Brain pericyte (primary cell): Measurements from ENCODE around the gene CCDC14.
"Not testable (repeated sequence)": the region's sequence is repeated elsewhere in the genome, so short reads cannot be mapped to it uniquely, and the experiment has no call there.

ENCODE experiments used
- DNase-seq: peaks from one replicate; pipeline ENCODE4 v3.0.0-alpha.2; 2012; ENCODE audit warnings: low read depth, low spot score

CCDC14 gene

DNA sequence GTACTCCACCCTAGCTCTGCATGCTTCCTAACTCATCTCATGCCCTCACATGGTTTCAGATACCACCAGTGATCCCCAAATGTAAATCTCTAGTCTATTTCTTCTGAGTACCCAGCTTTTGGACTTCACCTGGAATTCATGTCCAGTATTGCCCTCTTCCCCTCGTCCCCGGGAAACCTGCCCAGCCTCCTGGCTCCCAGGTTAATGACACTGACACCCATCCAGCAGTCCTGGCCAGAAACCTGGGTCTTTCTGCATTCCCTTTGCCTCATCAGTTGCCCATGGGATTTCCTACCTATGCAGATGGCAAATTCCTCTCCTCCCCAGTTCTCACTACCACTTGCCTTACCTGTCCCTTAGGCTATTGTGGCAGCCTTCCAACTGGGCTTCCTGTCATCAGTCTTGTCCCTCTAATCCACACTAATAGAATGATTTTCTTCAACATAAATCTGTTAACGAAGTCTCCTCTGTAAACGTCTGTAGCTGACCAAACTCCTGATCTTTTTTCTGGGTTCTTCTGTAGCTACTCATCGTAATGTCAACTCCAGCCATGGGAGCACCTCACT is 61.6 kb downstream of the CCDC14 start:
- no peak for DNase-seq

DNA sequence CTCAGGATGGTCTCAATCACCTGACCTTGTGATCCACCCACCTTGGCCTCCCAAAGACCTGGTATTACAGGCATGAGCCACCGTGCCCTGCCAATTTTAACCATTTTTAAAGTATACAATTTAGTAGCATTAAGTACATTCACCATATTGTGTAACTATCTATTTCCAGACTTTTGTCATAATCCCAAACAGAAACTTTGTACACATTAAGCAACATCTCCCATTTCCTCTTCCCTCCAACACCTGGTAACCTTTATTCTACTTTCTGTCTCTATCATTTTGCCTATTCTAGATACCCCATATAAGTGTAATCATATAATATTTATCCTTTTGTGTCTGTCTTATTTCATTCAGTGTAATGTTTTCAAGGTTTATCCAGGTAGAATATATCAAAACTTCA is 68.0 kb downstream of the CCDC14 start:
- no peak for DNase-seq

DNA sequence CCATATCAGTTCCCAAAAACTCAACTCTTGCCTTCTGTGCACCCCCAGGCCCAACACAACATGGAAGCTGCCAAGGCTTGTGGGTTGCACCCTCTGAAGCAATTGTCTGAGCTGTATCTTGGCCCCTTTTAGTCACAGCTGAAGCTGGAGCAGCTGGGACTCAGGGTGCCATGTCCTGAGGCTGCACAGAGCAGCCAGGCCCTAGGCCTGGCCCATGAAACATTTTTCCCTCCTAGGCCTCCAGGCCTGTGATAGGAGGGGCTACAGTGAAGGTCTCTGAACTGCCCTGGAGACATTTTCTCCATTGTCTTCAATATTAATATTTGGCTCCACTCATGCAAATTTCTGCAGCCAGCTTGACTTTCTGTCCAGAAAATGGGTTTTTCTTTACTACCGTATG is 68.8 kb downstream of the CCDC14 start:
- no peak for DNase-seq

DNA sequence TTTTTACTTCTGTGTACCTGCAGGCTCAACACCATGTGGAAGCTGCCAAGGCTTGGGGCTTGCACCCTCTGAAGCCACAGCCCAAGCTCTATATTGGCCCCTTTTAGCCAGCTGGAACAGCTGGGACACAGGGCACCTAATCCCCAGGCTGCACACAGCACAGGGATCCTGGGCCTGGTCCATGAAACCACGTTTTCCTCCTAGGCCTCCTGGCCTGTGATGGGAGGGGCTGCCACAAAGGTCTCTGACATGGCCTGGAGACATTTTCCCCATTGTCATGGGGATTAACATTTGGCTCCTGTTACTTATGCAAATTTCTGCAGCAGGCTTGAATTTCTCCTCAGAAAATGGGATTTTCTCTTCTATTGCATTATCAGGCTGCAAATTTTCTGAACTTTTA is 70.0 kb downstream of the CCDC14 start:
- DNase-seq = not testable (repeated sequence)

DNA sequence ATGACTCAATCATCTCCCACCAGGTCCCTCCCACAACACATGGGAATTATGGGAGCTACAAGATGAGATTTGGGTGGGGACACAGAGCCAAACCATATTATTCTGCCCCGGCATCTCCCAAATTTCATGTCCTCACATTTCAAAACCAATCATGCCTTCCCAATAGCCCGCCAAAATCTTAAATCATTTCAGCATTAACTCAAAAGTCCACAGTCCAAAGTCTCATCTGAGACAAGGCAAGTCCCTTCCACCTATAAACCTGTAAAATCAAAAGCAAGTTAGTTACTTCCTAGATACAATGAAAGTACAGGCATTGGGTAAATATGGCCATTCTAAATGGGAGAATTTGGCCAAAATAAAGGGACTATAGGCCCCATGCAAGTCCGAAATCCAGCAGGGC is 70.9 kb downstream of the CCDC14 start:
- DNase-seq = not testable (repeated sequence)

DNA sequence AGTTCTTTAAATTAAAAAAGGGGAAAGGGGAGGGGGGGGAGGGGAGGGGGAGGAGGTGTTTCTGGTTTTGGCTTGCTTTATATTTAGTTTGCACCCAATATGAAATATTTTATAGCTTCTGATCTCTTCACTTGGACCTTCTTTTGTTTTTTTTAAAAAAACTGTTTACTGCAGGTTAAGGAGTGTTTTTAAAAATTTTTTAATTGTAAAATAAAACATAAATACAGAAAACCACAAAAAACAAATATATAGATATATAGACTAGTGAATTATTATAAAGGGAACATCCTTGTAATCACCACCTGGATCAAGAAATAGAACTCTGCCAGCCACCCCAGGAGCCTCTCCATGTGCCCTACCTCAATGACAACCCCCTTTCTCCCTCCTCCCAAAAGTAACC is 76.0 kb downstream of the CCDC14 start:
- no peak for DNase-seq

DNA sequence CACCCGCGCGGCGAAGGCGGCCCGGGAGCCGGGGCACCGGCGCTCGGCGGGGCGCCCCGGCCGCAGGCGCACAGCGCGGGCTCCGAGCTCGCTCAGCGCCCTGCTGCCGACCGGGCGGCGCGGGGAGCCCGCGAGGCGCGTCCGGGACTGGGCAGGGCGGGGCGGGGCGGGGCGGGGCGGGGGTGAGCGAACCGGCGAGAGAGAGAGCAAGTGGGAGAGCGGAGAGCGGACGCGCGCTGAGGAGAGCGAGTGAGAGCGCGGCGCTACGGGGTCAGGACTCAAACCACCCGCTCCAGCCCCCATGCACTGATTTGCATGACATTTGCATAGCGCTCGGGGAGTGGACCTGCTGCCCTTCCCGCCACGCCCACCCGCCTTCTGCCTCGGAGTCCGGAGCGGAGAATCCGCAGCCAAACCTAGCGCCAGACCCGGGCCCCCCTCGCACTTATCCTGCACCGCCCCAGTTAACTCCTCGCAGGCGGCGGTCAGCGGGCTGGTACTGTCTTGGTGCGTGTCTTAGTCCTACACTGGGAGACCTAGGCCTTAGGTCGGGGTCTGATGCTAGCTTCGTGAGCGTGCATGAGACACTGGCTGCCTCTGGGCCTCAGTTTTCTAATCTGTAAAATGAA is 76.7 kb downstream of the CCDC14 start, which contains the start of gene MYLK:
TSS of gene MYLK (minus strand) at position 130 of the 629 bp plus-strand sequence. CDS start 90,491 bp downstream, outside the sequence.
- peak; percentile 24 for DNase-seq

DNA sequence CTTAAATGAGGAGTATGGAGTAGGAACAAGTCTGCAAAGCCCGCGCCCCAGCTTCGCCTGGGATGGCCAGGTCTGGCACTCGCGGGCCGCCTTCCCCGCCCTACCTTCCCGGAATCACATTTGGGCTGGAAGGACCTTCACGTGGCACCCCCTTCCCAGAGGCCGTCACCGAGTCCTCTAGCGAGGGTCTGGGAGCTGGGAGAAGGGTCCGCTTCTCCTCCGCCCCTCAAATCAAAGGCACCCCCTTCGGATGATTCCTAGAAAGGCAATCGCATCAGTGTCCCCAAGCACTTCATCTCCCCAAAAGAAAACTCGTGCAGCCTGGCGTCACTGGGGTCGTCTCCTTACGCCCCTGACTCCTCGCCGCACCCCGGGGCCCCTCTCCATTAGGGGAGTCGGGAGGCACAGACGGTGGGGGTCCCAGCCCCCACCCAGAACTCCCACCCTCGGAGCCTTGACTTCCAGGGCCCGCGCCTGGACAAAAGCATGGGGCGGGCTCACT is 77.3 kb downstream of the CCDC14 start:
- no peak for DNase-seq

DNA sequence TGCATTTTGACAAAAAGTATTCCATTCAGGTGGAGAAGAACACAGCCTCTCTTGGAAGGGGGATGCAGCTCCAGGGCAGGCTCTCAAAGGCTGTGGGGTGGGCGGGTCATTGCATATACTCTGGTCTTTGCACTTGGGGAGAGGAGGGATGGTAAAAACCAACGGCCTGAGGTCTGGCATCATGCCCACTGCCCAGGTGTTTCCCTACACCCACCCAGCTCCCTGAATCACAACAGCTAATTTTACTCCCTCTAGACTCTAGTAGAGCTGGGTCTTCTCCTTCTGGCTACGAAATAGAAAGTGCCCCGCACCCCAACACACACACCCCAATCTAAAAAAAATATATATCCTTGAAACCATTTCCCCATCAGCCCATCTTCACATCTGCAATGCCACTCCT is 77.9 kb downstream of the CCDC14 start:
- DNase-seq = no peak

DNA sequence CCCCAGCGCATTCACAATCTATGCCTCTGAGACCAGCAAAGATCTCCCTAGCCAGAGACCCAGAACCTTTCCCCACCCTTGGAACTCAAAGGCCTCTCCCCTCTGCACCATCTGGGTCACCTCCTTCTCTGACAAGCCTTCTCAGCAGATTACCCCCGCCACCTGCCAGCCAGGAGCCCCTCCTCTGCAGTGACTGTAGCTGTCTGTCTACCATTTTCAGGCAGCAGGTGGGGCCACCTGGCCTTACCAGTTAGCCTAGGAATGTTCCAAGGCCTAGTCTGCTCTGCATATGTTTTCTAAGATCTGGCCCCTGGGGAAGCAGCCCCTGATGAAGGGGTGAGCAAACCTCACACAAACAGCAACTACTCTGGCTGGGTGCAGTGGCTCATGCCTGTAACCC is 79.3 kb downstream of the CCDC14 start:
- DNase-seq = no peak

DNA sequence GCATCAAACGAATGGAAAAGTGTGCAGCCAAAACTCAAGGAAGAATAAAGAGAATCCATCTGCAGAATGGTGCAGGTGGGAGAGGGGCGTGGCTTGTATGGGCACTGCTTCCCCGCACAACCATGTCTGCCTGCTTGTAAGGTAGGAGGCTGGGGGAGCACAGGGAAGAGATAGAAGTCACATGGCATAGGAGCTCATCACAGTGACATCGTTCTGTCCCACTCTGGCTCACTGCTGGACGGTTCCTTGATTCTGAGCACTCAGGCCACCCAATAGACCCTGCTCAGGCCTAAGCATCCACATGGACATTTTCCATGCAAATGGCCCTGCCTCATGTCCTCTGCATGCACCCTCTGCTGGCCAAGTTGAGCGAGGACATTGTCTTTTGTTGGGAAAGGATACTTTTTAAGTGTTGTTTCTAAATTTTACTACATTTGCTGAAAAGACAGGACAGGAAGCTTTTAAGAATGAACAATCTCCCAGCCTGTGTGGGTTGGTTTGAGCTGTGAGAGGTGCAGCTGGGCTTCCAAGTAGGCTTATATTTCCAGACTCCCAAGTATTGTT is 79.9 kb downstream of the CCDC14 start:
- DNase-seq = no peak

DNA sequence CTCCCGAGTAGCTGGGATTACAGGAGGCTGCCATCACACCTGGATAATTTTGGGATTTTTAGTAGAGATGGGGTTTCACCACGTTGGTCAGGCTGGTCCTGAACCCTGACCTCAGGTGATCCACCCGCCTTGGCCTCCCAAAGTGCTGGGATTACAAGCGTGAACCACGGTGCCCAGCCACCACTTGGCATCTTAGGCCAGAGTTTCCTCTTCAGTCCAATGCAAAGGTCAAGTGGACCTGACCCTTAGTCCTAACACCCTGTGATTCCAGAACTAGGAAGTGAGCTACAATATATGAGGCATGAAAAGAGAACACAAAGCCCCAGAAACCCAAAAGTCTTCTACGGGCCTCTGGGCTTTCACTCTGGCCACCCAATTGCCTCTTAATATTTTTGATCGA is 82.2 kb downstream of the CCDC14 start:
- no peak for DNase-seq

DNA sequence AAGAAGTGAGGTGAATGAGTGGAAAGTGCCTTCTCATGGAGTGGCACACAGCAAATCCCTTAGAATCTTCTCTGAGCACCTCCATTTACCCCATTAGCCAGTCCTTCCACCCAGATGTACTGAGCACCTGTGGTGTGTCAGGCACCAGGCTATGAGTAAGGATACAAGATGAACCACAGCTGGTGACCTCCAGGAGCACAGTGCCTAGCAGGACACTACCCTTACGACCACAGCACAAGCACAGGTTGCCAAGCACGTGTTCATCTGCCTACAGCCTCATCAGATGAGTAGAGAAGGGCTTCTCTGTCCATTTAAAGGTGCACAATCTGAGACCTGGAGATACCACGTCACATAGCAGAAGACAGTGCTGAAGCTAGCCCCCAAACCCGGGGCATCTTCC is 83.1 kb downstream of the CCDC14 start:
- DNase-seq = no peak

DNA sequence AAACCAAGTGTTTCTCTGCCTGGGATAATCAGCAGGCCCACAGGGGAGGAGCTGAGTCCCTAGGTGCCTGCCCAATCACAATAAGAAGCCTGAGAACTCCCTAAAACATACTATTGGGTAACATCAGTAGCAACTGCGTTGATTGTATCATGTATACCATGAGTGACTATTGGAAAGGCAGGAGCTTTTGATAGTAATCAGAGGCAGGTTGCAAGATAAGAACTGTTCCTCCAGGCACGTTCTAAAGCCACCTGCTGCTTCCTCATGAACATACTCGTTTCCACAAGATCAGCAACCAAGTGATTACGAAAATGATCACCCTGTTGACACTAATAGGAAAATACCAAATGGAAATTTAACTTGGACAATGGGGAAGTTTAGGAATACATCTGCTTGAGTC is 83.6 kb downstream of the CCDC14 start:
- DNase-seq = no peak

DNA sequence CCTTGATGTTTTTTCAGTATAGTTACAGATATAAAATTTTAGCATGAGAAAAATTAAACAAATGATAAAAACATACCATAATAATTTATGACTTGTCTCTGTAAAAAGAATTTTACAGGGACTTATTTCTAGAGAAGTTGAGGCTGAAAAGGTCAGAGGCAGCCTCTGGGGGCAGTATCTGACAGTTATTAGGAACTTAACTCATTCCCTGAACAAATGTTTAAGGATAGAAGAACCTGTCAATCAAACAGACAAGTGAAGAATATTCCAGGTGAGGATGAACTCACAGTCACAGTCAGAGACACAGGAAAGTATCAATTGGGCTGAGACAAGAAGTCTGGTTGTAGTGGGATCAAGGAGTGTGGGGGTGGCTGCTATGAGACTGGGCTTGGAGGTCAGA is 84.2 kb downstream of the CCDC14 start:
- DNase-seq = no peak

DNA sequence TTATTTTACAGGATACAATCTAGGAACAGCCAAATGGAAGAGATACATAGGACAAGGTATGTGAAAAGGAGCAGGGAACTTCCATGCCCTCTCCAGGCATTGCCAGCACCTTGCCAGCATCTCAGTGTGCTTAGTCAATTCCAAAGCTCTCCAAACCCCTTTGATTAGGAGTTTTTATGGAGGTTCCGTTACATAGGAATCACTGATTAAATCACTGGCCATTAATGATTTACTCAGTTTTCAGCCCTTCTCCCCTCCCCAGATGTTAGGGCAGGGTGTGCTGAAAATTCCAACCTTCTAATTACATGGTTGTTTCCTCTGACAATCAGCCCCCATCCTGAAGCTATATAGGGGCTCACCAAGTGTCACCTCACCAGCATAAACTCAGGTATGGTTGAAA is 88.4 kb downstream of the CCDC14 start:
- DNase-seq = no peak

DNA sequence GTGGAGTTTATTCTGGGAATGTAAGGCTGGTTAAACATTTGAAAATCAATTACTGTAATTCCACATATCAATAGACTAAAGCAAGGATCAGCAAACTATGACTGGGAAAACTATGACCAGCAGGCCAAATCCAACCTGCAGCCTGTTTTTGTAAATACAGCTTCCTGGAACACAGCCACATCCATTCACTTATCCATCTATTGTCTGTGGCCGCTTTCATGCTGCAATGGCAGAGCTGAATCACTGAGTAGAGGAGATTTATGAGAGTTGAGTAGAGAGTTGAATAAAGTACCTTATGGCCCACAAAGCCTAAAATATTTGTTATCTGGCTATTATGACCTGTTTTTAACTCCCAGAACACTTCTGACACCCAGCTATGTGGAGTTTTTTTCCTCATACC is 89.1 kb downstream of the CCDC14 start:
- DNase-seq = no peak

DNA sequence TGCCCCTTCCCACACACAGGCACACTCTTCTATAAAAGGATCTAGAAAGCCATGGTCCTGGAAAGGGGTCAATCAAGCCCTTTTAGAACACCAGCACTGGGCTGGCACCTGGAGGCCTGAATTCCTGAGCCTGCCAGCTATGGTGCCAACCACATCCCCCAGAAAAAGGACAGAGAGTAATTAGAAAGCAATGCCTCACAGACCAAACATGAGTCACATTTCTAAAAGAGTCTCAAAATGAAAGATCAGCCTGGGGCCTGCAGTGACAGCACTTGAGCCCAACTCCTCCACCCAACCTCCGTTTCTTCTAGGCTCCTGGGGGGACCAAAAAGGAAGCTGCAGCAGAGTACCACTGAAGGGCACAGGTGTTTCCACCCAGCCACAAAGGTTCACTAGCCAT is 91.0 kb downstream of the CCDC14 start:
- no peak for DNase-seq

DNA sequence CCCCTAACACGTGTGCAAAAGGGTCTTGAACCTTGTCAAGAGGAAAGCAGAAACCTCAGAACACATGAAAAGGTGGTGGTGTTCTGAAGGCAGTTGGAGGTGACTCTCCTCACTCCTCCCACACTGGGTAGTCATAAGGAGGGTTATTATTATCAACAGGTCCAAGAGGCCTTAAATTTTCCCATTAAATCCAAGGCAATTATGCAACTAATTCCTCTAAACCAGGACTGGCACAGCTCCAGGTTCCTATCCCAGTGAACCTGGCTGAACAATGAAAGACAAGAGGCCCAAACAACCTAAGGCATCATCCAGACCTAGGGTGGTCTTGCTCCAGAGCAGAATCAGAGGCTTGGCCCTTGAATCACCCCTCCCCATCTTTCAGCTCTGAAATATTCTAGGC is 91.9 kb downstream of the CCDC14 start:
- no peak for DNase-seq

DNA sequence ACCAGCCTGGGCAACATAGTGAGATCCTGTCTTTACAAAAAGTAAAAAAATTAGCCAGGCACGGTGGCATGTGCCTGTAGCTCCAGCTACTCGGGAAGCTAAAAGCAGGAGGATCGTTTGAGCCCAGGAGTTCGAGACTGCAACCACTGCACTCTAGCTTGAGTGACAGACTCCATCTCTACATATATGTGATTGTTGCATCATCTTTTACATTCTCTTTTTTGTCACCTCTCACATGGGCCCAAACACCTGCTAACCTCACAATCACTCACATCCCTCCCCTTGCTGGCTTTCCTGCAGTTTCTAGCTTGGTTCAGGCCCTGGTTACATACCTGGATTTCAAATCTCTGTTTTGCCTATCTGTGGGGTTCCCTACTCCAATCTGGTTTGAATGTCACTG is 96.3 kb downstream of the CCDC14 start:
- DNase-seq = no peak
